ENCODE data around the gene ATOH8. TPM values are rescaled to one million over a fixed set of nuclear protein-coding genes. Genes with fewer than 3 reads are reported as not detected.

The ATOH8 gene, protein sequence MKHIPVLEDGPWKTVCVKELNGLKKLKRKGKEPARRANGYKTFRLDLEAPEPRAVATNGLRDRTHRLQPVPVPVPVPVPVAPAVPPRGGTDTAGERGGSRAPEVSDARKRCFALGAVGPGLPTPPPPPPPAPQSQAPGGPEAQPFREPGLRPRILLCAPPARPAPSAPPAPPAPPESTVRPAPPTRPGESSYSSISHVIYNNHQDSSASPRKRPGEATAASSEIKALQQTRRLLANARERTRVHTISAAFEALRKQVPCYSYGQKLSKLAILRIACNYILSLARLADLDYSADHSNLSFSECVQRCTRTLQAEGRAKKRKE
- 1.8 and 13.7 TPM in 2 replicates for total RNA-seq (ENCODE audit: low replicate concordance)
- long read RNA-seq, partial matches to known transcripts: 0 of 1 reads
- long read RNA-seq, other reads (novel, unspliced or antisense): 1 of 1 reads

GRCh38 chr2:85753525-85754312 is at the start of gene ATOH8:
TSS of gene ATOH8 (plus strand) at chr2:85753991. CDS start at chr2:85754190, 199 bp downstream.
- H3K36me3 Mint-ChIP-seq: no peaks in the 10 kb centered on the region
- H3K9me3 Mint-ChIP-seq: no peaks in the 10 kb centered on the region
- DNase-seq (ENCODE audit: extremely low spot score, unreplicated experiment): no peak
- peaks cover 16% of the 10 kb centered on the region for H3K4me1 Mint-ChIP-seq (ENCODE audit: unreplicated experiment)
- H3K4me3 Mint-ChIP-seq: peak within 1 kb of the TSS; percentile 92
- no peak within 1 kb of the TSS for H3K27ac Mint-ChIP-seq
- H3K27me3 Mint-ChIP-seq: peaks cover 64% of the 10 kb centered on the region
- TF ChIP-seq, protein P1, sequence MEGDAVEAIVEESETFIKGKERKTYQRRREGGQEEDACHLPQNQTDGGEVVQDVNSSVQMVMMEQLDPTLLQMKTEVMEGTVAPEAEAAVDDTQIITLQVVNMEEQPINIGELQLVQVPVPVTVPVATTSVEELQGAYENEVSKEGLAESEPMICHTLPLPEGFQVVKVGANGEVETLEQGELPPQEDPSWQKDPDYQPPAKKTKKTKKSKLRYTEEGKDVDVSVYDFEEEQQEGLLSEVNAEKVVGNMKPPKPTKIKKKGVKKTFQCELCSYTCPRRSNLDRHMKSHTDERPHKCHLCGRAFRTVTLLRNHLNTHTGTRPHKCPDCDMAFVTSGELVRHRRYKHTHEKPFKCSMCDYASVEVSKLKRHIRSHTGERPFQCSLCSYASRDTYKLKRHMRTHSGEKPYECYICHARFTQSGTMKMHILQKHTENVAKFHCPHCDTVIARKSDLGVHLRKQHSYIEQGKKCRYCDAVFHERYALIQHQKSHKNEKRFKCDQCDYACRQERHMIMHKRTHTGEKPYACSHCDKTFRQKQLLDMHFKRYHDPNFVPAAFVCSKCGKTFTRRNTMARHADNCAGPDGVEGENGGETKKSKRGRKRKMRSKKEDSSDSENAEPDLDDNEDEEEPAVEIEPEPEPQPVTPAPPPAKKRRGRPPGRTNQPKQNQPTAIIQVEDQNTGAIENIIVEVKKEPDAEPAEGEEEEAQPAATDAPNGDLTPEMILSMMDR (conservative IDR thresholded peaks at IDR 0.05): no peak

DNA sequence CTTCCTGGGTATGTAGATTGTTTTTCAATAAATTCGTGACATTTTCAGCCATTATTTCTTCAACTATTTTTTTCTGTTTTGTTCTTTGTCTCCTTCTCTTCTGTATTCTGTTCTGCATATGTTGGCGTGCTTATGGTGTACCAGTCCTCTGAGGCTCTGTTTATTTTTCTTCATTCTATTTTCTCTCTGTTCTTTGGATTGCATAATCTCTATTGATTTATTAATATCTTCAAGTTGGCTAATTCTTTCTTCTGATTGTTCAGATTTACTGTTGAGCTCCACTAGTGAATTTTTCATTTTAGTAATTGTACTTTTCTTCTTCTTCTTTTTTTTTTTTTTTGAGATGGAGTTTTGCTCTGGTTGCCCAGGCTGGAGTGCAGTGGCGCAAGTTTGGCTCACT is 49.8 kb upstream of the ATOH8 start:
- no peaks in the 10 kb centered on the region for H3K9me3 Mint-ChIP-seq

DNA sequence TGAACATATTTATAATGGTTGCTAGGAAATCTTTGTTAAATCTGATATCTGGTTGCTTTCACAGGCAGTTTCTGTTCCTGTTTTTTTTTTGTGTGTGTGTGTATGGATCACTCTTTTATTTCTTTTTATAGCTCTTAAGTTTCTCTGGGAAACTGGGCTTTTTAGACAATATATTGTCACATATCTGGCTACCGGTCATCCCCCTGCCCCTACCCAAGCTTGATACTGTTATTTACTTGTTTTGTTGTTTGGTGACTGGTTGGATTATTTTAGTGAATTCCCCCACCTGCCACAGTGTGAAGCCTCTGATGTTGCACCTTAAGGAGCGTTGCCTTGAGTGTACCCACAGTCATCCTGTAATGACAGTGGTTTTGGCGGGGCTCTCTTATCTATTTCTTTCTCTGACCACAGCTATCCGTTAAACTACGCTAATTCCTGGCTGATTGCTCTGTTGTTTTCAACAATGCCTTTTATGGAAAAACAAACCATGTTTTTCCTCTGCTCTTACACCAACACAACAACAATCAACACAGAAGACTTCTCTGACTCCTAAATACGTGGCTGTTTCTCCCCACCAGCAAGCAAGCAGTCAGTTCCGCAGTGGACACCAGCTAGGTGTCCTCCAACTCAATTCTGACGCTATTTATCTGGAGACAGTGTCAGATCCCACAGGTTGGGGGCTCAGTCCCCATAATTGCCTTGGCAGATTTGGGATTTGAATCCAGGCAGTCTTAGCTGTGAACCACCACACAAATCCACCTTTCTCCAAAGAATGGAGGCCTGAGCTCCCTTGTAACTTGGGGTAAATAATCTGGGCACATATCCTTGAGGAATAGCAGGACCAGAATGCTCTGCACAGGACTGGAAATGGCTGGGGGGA is 48.8 kb upstream of the ATOH8 start:
- Mint-ChIP-seq H3K27ac (no peak overlapping the region), H3K9me3 (no peaks in the 10 kb centered on the region), H3K4me3 (no peak overlapping the region), H3K36me3 (no peaks in the 10 kb centered on the region), H3K27me3 (peaks cover 13% of the 10 kb centered on the region), H3K4me1 (ENCODE audit: unreplicated experiment) (no peaks in the 10 kb centered on the region)
- TF ChIP-seq, protein P1 (conservative IDR thresholded peaks at IDR 0.05): no peak
- no peak for DNase-seq (ENCODE audit: extremely low spot score, unreplicated experiment)

More for the DNA sequence above, 49.8 kb upstream of the ATOH8 start:
- TF ChIP-seq, protein P1 (conservative IDR thresholded peaks at IDR 0.05): no peak
- no peaks in the 10 kb centered on the region for H3K4me1 Mint-ChIP-seq (ENCODE audit: unreplicated experiment)
- no peaks in the 10 kb centered on the region for H3K36me3 Mint-ChIP-seq
- no peak overlapping the region for H3K27ac Mint-ChIP-seq
- DNase-seq (ENCODE audit: extremely low spot score, unreplicated experiment): no peak
- H3K4me3 Mint-ChIP-seq: no peak overlapping the region
- H3K27me3 Mint-ChIP-seq: peaks cover 8% of the 10 kb centered on the region

DNA sequence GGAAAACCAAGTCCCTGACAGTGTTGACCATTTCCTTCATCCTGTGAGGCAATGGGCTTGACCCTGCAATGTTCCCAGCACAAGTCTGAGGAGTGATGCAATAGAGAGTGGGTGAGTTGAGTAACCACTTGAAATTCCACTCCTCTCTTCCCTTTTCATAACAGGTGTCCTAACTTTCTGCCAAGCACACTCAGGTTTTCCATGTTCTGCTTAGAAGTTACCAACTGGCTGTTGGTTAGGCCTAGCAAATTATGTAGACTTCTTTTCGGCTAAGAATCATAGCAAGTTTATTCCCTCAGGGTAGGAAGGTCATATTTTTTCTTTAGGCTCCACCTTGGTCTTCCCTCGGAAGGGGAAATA is 48.1 kb upstream of the ATOH8 start:
- no peaks in the 10 kb centered on the region for H3K36me3 Mint-ChIP-seq
- TF ChIP-seq, protein P1 (conservative IDR thresholded peaks at IDR 0.05): no peak
- no peaks in the 10 kb centered on the region for H3K4me1 Mint-ChIP-seq (ENCODE audit: unreplicated experiment)
- no peak overlapping the region for H3K4me3 Mint-ChIP-seq
- H3K9me3 Mint-ChIP-seq: no peaks in the 10 kb centered on the region
- peaks cover 13% of the 10 kb centered on the region for H3K27me3 Mint-ChIP-seq
- no peak overlapping the region for H3K27ac Mint-ChIP-seq
- DNase-seq (ENCODE audit: extremely low spot score, unreplicated experiment): no peak

DNA sequence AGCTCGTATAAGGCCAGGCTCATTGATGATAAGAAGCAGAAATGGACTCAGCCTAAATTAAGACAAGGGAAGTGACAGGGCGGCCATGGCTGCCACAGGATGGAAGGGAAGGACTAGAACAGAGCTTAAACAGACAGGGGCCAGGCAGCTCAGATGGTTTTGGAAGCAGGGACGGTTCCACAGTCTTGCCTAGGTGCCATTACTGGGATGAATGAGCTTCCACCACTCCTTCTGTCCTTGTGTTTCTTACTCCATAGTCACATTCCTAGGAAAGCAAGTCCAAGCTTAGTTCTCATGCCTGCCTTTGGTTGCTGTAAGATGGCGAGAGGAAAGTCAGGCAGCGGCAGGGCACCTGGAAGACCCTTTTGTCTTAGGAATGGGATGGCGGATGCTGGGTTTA is 47.7 kb upstream of the ATOH8 start:
- Mint-ChIP-seq H3K9me3 (no peaks in the 10 kb centered on the region), H3K4me1 (ENCODE audit: unreplicated experiment) (no peaks in the 10 kb centered on the region), H3K27ac (no peak overlapping the region), H3K27me3 (peaks cover 10% of the 10 kb centered on the region), H3K4me3 (no peak overlapping the region), H3K36me3 (no peaks in the 10 kb centered on the region)
- TF ChIP-seq, protein P1 (conservative IDR thresholded peaks at IDR 0.05): no peak
- no peak for DNase-seq (ENCODE audit: extremely low spot score, unreplicated experiment)

Data from type B pancreatic cell (in vitro differentiated cells).